Neural cell (in vitro differentiated cells): Measurements from ENCODE around the gene ZNF200.

Experiments used
- CTCF ChIP-seq: fragments of 450-650 bp; IDR thresholded peaks from 2 replicates; pipeline ENCODE4 v1.5.1; 2014; ENCODE audit warnings: antibody characterized with exemption, mild to moderate bottlenecking, moderate library complexity; ENCODE audit not compliant: poor library complexity, severe bottlenecking
- EP300 ChIP-seq: fragments of 450-650 bp; conservative IDR thresholded peaks from 2 replicates; pipeline ENCODE4 v1.6.1; 2014; ENCODE audit warnings: antibody characterized with exemption, mild to moderate bottlenecking, moderate library complexity; ENCODE audit not compliant: poor library complexity, severe bottlenecking
- EZH2 ChIP-seq: fragments of 200-600, 300-800 bp; shearing (Covaris generic), sonication (generic); IDR thresholded peaks from 2 replicates; pipeline ENCODE4 v1.6.1; 2014; ENCODE audit warnings: antibody characterized with exemption, low read length, borderline replicate concordance, mild to moderate bottlenecking; ENCODE audit not compliant: insufficient read depth, poor library complexity, severe bottlenecking
- MXI1 ChIP-seq: fragments of 450-650 bp; conservative IDR thresholded peaks from 2 replicates; pipeline ENCODE4 v1.6.1; 2014; ENCODE audit warnings: antibody characterized with exemption, mild to moderate bottlenecking; ENCODE audit not compliant: poor library complexity, severe bottlenecking
- POLR2AphosphoS5 ChIP-seq: IDR thresholded peaks from 2 replicates; pipeline ENCODE4 v1.6.1; 2012
- REST ChIP-seq: IDR thresholded peaks from 2 replicates; pipeline ENCODE4 v1.6.1; 2012; ENCODE audit warnings: borderline replicate concordance
- TAF1 ChIP-seq: IDR thresholded peaks from 2 replicates; pipeline ENCODE4 v1.6.1; 2012; ENCODE audit warnings: low read depth

- TF ChIP-seq EZH2 (no peak), CTCF (no peak), POLR2AphosphoS5 (no peak), REST (no peak), MXI1 (no peak), EP300 (no peak), TAF1 (no peak)
Observed at GRCh38 chr16:3259836-3260235, 24.9 kb upstream of the ZNF200 start.
